ENCODE measurements around the gene AKR1C2. TPM values are rescaled to one million over a fixed set of nuclear protein-coding genes. Genes with fewer than 3 reads are reported as not detected.
"Not testable (repeated sequence)": the region's sequence is repeated elsewhere in the genome, so short reads cannot be mapped to it uniquely, and the experiment has no call there.

AKR1C2 gene
- total RNA-seq, 4 donors from 2014 or later = 13.5 to 48.3 (median 17.7) TPM

- H3K36me3 ChIP-seq = no peaks in the 10 kb centered on the region
- H3K4me3 ChIP-seq = no peak overlapping the region
- H3K27ac ChIP-seq = no peak overlapping the region
- 75 to 80% methylated on average over 1 of the region's 1 CpG for WGBS, 2 donors (ENCODE audit: low coverage in 1 of 2)
- H3K27me3 ChIP-seq = no peaks in the 10 kb centered on the region
- no peaks in the 10 kb centered on the region for H3K9me3 ChIP-seq
- no peak for TF ChIP-seq POLR2AphosphoS5 (IDR thresholded peaks at IDR 0.05)
- no peak for TF ChIP-seq CTCF (IDR thresholded peaks at IDR 0.05)
- TF ChIP-seq EP300 (IDR thresholded peaks at IDR 0.05) = no peak
- TF ChIP-seq POLR2A (IDR thresholded peaks at IDR 0.05) = no peak
- peaks cover 3 to 21% (median 5%) of the 10 kb centered on the region in 3 donors for H3K4me1 ChIP-seq
- ATAC-seq = no peak
These were observed 11.3 kb upstream of the AKR1C2 start for GRCh38 chr10:5014936-5015335.

GRCh38 chr10:5014200-5014910 lies 10.7 kb upstream of the AKR1C2 start:
- not testable (repeated sequence) for H3K9me3 ChIP-seq, H3K27me3 ChIP-seq, ATAC-seq, H3K27ac ChIP-seq, H3K4me3 ChIP-seq, H3K36me3 ChIP-seq
- peaks cover 3 to 15% (median 5%) of the 10 kb centered on the region in 3 donors for H3K4me1 ChIP-seq
- WGBS, 2 donors (ENCODE audit: low coverage in 1 of 2) = 56 to 72% methylated on average over 4 of the region's 4 CpGs

- no peaks in the 10 kb centered on the region for H3K36me3 ChIP-seq
- H3K4me3 ChIP-seq = no peak overlapping the region
- TF ChIP-seq EP300 (IDR thresholded peaks at IDR 0.05) (no peak), CTCF (IDR thresholded peaks at IDR 0.05) (no peak), POLR2A (IDR thresholded peaks at IDR 0.05) (no peak), POLR2AphosphoS5 (IDR thresholded peaks at IDR 0.05) (no peak)
- H3K4me1 ChIP-seq = peaks cover 0 to 7% (median 5%) of the 10 kb centered on the region in 3 donors
- H3K27ac ChIP-seq = no peak overlapping the region
- no peaks in the 10 kb centered on the region for H3K9me3 ChIP-seq
- 44 to 82% methylated on average over 1 of the region's 1 CpG for WGBS, 2 donors (ENCODE audit: low coverage in 1 of 2)
- no peak for ATAC-seq
- H3K27me3 ChIP-seq = no peaks in the 10 kb centered on the region
These were observed 9.7 kb upstream of the AKR1C2 start for GRCh38 chr10:5013385-5013784.

GRCh38 chr10:5012595-5012994 lies 8.9 kb upstream of the AKR1C2 start:
- WGBS, 2 donors (ENCODE audit: low coverage in 1 of 2) = 43 to 74% methylated on average over 2 of the region's 2 CpGs

GRCh38 chr10:5011392-5011791 lies 7.7 kb upstream of the AKR1C2 start:
- not testable (repeated sequence) for H3K4me3 ChIP-seq, ATAC-seq, H3K9me3 ChIP-seq, H3K36me3 ChIP-seq, H3K27me3 ChIP-seq, H3K4me1 ChIP-seq, H3K27ac ChIP-seq
- WGBS, 2 donors (ENCODE audit: low coverage in 1 of 2) = 92 to 100% methylated on average over 1 to 2 of the region's 2 CpGs

More at GRCh38 chr10:5012595-5012994, 8.9 kb upstream of the AKR1C2 start:
- no peaks in the 10 kb centered on the region for H3K9me3 ChIP-seq
- H3K27me3 ChIP-seq = no peaks in the 10 kb centered on the region
- H3K36me3 ChIP-seq = no peaks in the 10 kb centered on the region
- H3K27ac ChIP-seq = no peak overlapping the region
- no peaks in the 10 kb centered on the region for H3K4me1 ChIP-seq
- H3K4me3 ChIP-seq = no peak overlapping the region
- TF ChIP-seq EP300 (IDR thresholded peaks at IDR 0.05) (no peak), POLR2AphosphoS5 (IDR thresholded peaks at IDR 0.05) (no peak), POLR2A (IDR thresholded peaks at IDR 0.05) (no peak), CTCF (IDR thresholded peaks at IDR 0.05) (no peak)
- ATAC-seq = no peak

- no CpG with 5 or more reads among the region's 7 CpGs for WGBS, 2 donors (ENCODE audit: low coverage in 1 of 2)
- not testable (repeated sequence) for H3K4me3 ChIP-seq, ATAC-seq, H3K27me3 ChIP-seq, H3K4me1 ChIP-seq, H3K9me3 ChIP-seq, H3K36me3 ChIP-seq, H3K27ac ChIP-seq
These were observed 6.4 kb upstream of the AKR1C2 start for GRCh38 chr10:5010043-5010442.

- not testable (repeated sequence) for H3K27ac ChIP-seq, H3K4me1 ChIP-seq, H3K36me3 ChIP-seq, H3K9me3 ChIP-seq, H3K27me3 ChIP-seq, H3K4me3 ChIP-seq, ATAC-seq
- 49 to 78% methylated on average over 3 of the region's 4 CpGs for WGBS, 2 donors (ENCODE audit: low coverage in 1 of 2)
These were observed 5.3 kb upstream of the AKR1C2 start for GRCh38 chr10:5008857-5009548.

GRCh38 chr10:5004501-5004900 lies 844 bp upstream of the AKR1C2 start:
- ATAC-seq, H3K4me1 ChIP-seq, H3K36me3 ChIP-seq, H3K9me3 ChIP-seq, H3K4me3 ChIP-seq, H3K27me3 ChIP-seq, H3K27ac ChIP-seq: not testable (repeated sequence)

GRCh38 chr10:5004030-5004385 lies 351 bp upstream of the AKR1C2 start:
- H3K27me3 ChIP-seq, H3K9me3 ChIP-seq, H3K27ac ChIP-seq, H3K4me1 ChIP-seq, H3K36me3 ChIP-seq, ATAC-seq, H3K4me3 ChIP-seq: not testable (repeated sequence)
- 0% methylated on average over 1 of the region's 1 CpG for WGBS, 2 donors (ENCODE audit: low coverage in 1 of 2)
